ENCODE results near the gene NUP35.
"Not testable (repeated sequence)": the region's sequence is repeated elsewhere in the genome, so short reads cannot be mapped to it uniquely, and the experiment has no call there.

The NUP35 gene

DNA sequence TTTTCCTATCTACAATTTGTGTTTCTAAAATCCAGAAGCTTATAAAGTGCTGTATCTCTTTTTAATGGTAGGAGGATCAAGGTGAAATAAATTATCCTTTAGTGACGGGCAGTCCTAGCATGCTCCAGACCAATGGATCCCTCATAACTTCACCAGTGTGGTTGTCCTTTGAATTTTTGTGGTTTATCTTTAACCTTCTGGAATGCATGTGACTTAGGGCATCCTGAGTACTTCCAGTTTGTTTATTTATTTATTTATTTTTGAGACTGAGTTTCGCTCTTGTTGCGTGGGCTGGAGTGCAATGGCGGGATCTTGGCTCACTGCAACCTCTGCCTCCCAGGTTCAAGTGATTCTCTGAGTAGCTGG is 40.4 kb downstream of the NUP35 start:
- ATAC-seq: no peak
- no peak overlapping the region for H3K4me3 Mint-ChIP-seq
- no peak for DNase-seq
- H3K27me3 Mint-ChIP-seq: no peaks in the 10 kb centered on the region
- no peak overlapping the region for H3K27ac Mint-ChIP-seq
- peaks cover 14% of the 10 kb centered on the region for H3K9me3 Mint-ChIP-seq
- peaks cover 80% of the 10 kb centered on the region for H3K36me3 Mint-ChIP-seq (ENCODE audit: low read depth)
- peaks cover under 1% of the 10 kb centered on the region for H3K4me1 Mint-ChIP-seq

DNA sequence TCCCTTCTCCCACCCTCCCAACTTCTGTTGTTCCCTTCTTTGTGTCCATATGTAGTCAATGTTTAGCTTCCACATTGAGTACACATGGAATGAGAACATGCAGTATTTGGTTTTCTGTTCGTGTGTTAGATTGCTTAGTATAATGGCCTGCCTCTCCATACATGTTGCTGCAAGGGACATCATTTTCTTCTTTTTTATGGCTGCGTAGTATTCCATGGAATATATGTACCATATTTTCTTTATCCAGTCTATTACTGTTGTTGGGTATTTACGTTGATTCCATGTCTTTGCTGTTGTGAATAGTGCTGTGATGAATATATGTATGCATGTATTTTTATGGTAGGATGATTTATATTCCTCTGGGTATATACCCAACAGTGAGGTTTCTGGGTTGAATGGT is 42.0 kb downstream of the NUP35 start:
- Mint-ChIP-seq H3K9me3 (peaks cover 14% of the 10 kb centered on the region), H3K27ac (no peak overlapping the region), H3K36me3 (ENCODE audit: low read depth) (peaks cover 77% of the 10 kb centered on the region), H3K27me3 (no peaks in the 10 kb centered on the region), H3K4me1 (peaks cover 14% of the 10 kb centered on the region), H3K4me3 (no peak overlapping the region)
- ATAC-seq: no peak
- no peak for DNase-seq

DNA sequence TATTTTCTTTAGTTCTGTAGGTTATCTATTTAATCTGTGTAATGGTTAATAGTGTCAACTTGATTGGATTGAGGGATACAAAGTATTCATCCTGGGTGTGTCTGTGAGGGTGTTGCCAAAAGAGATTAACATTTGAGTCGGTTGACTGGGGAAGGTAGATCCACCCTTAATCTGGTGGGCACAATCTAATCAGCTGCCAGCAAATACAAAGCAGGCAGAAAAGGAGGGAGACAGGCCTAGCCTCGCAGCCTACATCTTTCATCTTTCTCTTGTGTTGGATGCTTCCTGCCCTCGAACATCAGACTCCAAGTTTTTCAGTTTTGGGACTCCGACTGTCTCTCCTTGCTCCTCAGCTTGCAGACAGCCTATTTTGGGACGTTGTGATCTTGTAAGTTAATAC is 42.7 kb downstream of the NUP35 start:
- not testable (repeated sequence) for H3K27ac Mint-ChIP-seq, ATAC-seq, DNase-seq, H3K27me3 Mint-ChIP-seq, H3K4me3 Mint-ChIP-seq
- Mint-ChIP-seq H3K9me3 (peaks cover 14% of the 10 kb centered on the region), H3K36me3 (ENCODE audit: low read depth) (peaks cover 72% of the 10 kb centered on the region), H3K4me1 (peaks cover 15% of the 10 kb centered on the region)

GRCh38 chr2:183172220-183172887 is 48.1 kb downstream of the NUP35 start:
- Mint-ChIP-seq H3K4me1 (peaks cover 17% of the 10 kb centered on the region), H3K4me3 (no peak overlapping the region), H3K27ac (no peak overlapping the region), H3K27me3 (no peaks in the 10 kb centered on the region), H3K9me3 (peaks cover 22% of the 10 kb centered on the region), H3K36me3 (ENCODE audit: low read depth) (peaks cover 66% of the 10 kb centered on the region)
- ATAC-seq: peak; percentile 20
- DNase-seq: no peak

DNA sequence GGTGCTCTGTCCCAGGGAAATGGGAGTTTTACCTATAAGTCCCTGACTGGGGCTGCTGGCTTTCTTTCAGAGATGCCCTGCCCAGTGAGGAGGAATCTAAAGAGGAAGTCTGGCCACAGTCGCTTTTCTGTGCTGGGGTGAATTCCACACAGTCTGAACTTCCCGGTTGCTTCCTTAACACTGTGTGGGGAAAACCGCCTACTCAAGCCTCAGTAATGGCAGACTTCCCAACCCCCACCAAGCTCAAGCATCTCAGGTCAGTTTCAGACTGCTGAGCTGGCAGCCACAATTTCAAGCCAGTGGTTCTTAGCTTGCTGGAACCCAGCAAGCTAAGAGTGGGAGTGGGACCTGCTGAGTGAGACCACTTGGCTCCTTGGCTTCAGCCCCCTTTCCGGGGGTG is 54.9 kb downstream of the NUP35 start:
- Mint-ChIP-seq H3K9me3 (peaks cover 40% of the 10 kb centered on the region), H3K36me3 (ENCODE audit: low read depth) (peaks cover 89% of the 10 kb centered on the region), H3K4me1 (peaks cover 2% of the 10 kb centered on the region), H3K27me3 (no peaks in the 10 kb centered on the region), H3K4me3 (no peak overlapping the region), H3K27ac (no peak overlapping the region)
- DNase-seq (no peak), ATAC-seq (no peak)

DNA sequence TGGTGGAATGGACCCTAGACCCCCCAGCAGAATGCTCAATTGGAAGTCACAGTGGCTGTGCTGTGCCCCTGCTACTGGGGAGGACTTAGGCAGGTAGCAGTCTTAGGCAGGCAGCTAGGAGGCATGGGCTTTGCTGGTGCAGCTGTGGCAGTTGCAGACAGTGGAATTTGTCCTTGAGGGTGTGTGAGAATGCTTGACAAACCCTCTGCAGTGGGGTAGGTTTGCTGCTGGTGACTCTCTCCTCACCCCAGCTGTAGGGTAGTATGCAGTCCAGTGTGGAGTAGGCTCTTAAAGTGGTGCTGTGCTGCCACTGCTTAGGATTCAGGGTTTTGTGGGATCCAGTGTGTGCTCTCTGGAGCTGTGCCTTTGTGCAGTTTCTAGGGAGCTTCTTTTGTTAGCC is 61.3 kb downstream of the NUP35 start:
- Mint-ChIP-seq H3K27ac (no peak overlapping the region), H3K9me3 (peaks cover 23% of the 10 kb centered on the region), H3K4me1 (peaks cover 29% of the 10 kb centered on the region), H3K4me3 (no peak overlapping the region), H3K27me3 (no peaks in the 10 kb centered on the region), H3K36me3 (ENCODE audit: low read depth) (peaks cover 86% of the 10 kb centered on the region)
- no peak for DNase-seq
- ATAC-seq: peak; percentile 18

DNA sequence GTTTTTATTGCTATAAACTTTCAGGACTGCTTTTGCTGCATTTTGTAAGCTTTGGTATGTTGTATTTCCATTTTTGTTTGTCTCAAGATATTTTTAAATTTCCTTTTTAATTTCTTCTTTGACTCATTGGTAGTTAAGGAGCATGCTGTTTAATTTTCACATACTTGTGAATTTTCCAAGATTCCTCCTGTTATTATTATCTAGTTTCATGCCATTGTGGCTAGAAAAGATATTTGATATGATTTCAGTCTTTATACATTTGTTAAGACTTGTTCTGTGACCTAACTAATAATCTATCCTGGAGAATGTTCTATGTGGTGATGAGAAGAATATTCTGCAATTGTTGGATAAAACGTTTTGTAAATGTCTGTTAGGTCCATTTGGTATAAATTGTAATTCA is 62.1 kb downstream of the NUP35 start:
- Mint-ChIP-seq H3K27me3 (no peaks in the 10 kb centered on the region), H3K27ac (peak overlapping the region; percentile 81), H3K4me3 (no peak overlapping the region), H3K4me1 (peaks cover 29% of the 10 kb centered on the region), H3K9me3 (peaks cover 23% of the 10 kb centered on the region), H3K36me3 (ENCODE audit: low read depth) (peaks cover 84% of the 10 kb centered on the region)
- ATAC-seq (no peak), DNase-seq (no peak)

DNA sequence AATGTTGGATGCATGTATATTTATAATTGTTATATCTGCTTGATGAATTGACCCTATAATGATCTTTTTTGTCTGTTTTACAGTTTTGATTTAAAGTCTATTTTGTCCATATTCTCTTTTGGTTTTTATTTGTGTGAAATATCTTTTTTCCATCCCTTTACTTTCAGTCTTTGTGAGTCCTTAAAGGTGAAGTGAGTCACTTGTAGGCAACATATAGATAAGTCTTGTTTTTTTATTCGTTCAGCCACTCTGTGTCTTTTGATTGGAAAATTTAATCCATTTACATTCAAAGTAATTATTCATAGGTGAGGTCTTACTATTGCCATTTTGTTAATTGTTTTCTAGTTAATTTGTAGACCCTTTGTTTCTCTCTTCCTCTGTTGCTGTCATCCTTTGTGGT is 62.5 kb downstream of the NUP35 start:
- ATAC-seq: peak; percentile 77

GRCh38 chr2:183192343-183192742 is 68.1 kb downstream of the NUP35 start:
- Mint-ChIP-seq H3K9me3 (no peaks in the 10 kb centered on the region), H3K4me1 (peaks cover 13% of the 10 kb centered on the region), H3K27ac (no peak overlapping the region), H3K27me3 (no peaks in the 10 kb centered on the region), H3K36me3 (ENCODE audit: low read depth) (peaks cover 66% of the 10 kb centered on the region), H3K4me3 (no peak overlapping the region)
- no peak for ATAC-seq
- no peak for DNase-seq

More for the DNA sequence above, 62.5 kb downstream of the NUP35 start:
- Mint-ChIP-seq H3K9me3 (peaks cover 23% of the 10 kb centered on the region), H3K4me3 (peak overlapping the region; percentile 28), H3K4me1 (peaks cover 29% of the 10 kb centered on the region), H3K36me3 (ENCODE audit: low read depth) (peaks cover 84% of the 10 kb centered on the region), H3K27ac (peak overlapping the region; percentile 81), H3K27me3 (no peaks in the 10 kb centered on the region)
- no peak for DNase-seq

DNA sequence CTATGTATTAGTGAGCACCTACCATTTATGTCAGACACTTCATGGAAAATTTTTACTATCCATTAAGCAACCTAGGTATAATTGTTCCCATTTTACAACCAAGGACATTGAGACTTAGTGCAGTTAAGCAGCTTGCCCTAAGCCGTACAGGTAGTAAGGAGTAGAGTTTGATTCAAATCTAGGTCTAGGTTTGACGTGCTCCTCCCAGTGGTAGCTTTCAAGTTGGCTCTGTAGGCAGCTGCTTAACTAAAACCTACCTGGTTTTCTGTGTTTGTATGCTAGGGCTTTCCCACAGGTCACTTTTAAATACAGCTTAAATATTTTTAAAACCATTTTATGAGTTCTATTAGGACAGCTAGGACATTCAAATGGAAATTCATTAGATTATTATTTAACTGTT is 69.7 kb downstream of the NUP35 start:
- ATAC-seq (no peak), DNase-seq (no peak)
- H3K27ac Mint-ChIP-seq: no peak overlapping the region
- peaks cover 8% of the 10 kb centered on the region for H3K4me1 Mint-ChIP-seq
- no peak overlapping the region for H3K4me3 Mint-ChIP-seq
- H3K27me3 Mint-ChIP-seq: no peaks in the 10 kb centered on the region
- peaks cover 63% of the 10 kb centered on the region for H3K36me3 Mint-ChIP-seq (ENCODE audit: low read depth)
- no peaks in the 10 kb centered on the region for H3K9me3 Mint-ChIP-seq

DNA sequence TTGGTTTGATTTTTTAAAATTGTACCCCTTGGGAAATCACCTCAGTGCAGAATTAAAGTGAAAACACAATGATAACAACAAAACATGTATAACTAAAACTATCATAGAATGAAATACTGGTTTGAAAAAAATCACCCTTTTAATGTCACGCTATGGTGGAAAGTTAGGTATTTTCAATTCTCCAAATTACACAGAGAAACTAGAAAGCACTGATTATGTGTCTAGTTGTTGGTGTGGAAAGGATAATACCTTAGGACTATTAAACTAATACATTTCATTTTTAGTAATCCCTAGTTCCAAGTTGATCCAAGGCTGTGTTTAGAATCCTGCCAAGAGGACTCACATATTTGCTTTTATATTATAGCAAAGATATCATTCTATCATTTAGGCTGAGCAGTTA is 71.2 kb downstream of the NUP35 start:
- H3K4me1 Mint-ChIP-seq: peaks cover 4% of the 10 kb centered on the region
- DNase-seq (no peak), ATAC-seq (no peak)
- no peaks in the 10 kb centered on the region for H3K9me3 Mint-ChIP-seq
- peaks cover 64% of the 10 kb centered on the region for H3K36me3 Mint-ChIP-seq (ENCODE audit: low read depth)
- no peak overlapping the region for H3K27ac Mint-ChIP-seq
- H3K4me3 Mint-ChIP-seq: no peak overlapping the region
- H3K27me3 Mint-ChIP-seq: no peaks in the 10 kb centered on the region

DNA sequence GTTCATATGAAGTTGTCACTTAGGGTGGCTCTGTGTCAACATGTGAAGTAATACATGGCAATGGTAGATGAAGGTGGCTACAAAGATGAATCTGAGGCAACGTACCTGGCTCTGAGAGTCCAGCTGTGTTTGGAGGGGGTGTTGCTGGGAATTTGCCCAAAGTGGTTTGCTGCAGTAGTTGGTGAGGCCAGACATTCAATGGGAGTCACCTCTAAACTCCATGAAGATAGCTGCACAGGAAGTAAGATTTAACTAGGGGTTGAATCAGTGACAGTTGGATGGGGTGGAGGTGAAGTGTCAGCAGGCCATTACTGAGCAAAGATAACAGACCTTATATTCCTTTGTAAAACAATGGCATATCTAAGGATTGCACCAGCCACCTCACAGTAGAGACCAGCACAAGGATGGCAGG is 71.8 kb downstream of the NUP35 start:
- DNase-seq (no peak), ATAC-seq (no peak)
- H3K9me3 Mint-ChIP-seq: no peaks in the 10 kb centered on the region
- peaks cover 61% of the 10 kb centered on the region for H3K36me3 Mint-ChIP-seq (ENCODE audit: low read depth)
- H3K27ac Mint-ChIP-seq: no peak overlapping the region
- no peak overlapping the region for H3K4me3 Mint-ChIP-seq
- H3K27me3 Mint-ChIP-seq: no peaks in the 10 kb centered on the region
- H3K4me1 Mint-ChIP-seq: peaks cover 4% of the 10 kb centered on the region

- no peaks in the 10 kb centered on the region for H3K4me1 Mint-ChIP-seq
- peaks cover 18% of the 10 kb centered on the region for H3K36me3 Mint-ChIP-seq (ENCODE audit: low read depth)
- H3K4me3 Mint-ChIP-seq: no peak overlapping the region
- no peak for ATAC-seq
- no peak overlapping the region for H3K27ac Mint-ChIP-seq
- H3K27me3 Mint-ChIP-seq: no peaks in the 10 kb centered on the region
- DNase-seq: no peak
- H3K9me3 Mint-ChIP-seq: peaks cover 4% of the 10 kb centered on the region
Measured at GRCh38 chr2:183204397-183204796, 80.2 kb downstream of the NUP35 start.

DNA sequence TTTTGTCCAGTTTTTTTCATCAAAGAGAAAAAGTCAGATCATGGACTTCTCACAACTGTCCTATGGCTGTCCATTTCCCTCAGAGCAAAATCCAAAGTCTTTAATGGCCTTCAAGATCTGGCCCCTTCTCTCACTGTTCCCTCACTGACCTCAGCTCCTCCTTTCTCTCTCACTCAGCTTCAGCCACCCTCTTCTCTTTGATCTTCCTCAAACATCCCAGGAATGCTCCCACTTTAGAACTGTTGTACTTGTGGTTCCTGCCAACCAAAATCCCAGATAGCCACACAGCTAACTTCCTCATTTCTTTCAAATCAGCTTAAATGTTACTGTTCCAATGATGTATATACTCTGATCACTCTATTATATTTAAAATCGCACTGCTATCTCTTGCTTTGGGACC is 82.9 kb downstream of the NUP35 start:
- Mint-ChIP-seq H3K4me1 (no peaks in the 10 kb centered on the region), H3K27ac (no peak overlapping the region), H3K27me3 (no peaks in the 10 kb centered on the region), H3K9me3 (peaks cover 8% of the 10 kb centered on the region), H3K4me3 (no peak overlapping the region), H3K36me3 (ENCODE audit: low read depth) (peaks cover 25% of the 10 kb centered on the region)
- no peak for DNase-seq
- ATAC-seq: no peak

- Mint-ChIP-seq H3K27ac (no peak overlapping the region), H3K4me1 (peaks cover 6% of the 10 kb centered on the region), H3K4me3 (no peak overlapping the region), H3K36me3 (ENCODE audit: low read depth) (peaks cover 25% of the 10 kb centered on the region), H3K27me3 (no peaks in the 10 kb centered on the region), H3K9me3 (peaks cover 8% of the 10 kb centered on the region)
- ATAC-seq: no peak
- DNase-seq: no peak
Measured at GRCh38 chr2:183209395-183210028, 85.3 kb downstream of the NUP35 start.

Measured in activated naive CD8-positive, alpha-beta T cell treated with anti-CD3 and anti-CD28 coated beads, Interleukin-2, amount 50 U/mL, for 24 hours (primary cell).